Stimulated activated CD8-positive, alpha-beta memory T cell treated with anti-CD3 and anti-CD28 coated beads, Interleukin-7, amount 100 ng/mL, for 24 hours (primary cell): ENCODE data around the gene SAP25.
A peak's percentile ranks its signal among the peaks of the same experiment; 100 is the strongest.

Experiments
- DNase-seq: peaks from one replicate; pipeline ENCODE4 v3.0.0-alpha.2; 2020; ENCODE audit warnings: low read depth

The SAP25 gene

GRCh38 chr7:100595188-100595587, 21.5 kb upstream of the SAP25 start:
- DNase-seq: no peak

- no peak for DNase-seq
Observed at GRCh38 chr7:100591596-100591995, 17.9 kb upstream of the SAP25 start.

- DNase-seq: no peak
Observed at GRCh38 chr7:100590077-100590737, 16.5 kb upstream of the SAP25 start.

- DNase-seq: no peak
Observed at GRCh38 chr7:100589341-100589947, 15.7 kb upstream of the SAP25 start.

GRCh38 chr7:100588438-100588837, 14.7 kb upstream of the SAP25 start:
- no peak for DNase-seq

GRCh38 chr7:100586266-100587025, 12.7 kb upstream of the SAP25 start, which contains the start of gene FBXO24:
Gene FBXO24 (plus strand): TSS chr7:100586328. CDS start chr7:100586626, 298 bp downstream.
- DNase-seq: peak; percentile 99

- DNase-seq: no peak
Observed at GRCh38 chr7:100585511-100586265, 12.0 kb upstream of the SAP25 start, which contains the start of gene LRCH4. Gene LRCH4 (minus strand): TSS chr7:100586129. CDS start chr7:100586100, 29 bp downstream.

GRCh38 chr7:100584683-100585510, 11.2 kb upstream of the SAP25 start:
- DNase-seq: no peak

GRCh38 chr7:100584054-100584682, 10.5 kb upstream of the SAP25 start:
- no peak for DNase-seq

- DNase-seq: peak; percentile 40
Observed at GRCh38 chr7:100583132-100584053, 9.7 kb upstream of the SAP25 start.

GRCh38 chr7:100582650-100583049, 8.9 kb upstream of the SAP25 start:
- no peak for DNase-seq

GRCh38 chr7:100582041-100582579, 8.4 kb upstream of the SAP25 start:
- no peak for DNase-seq

- DNase-seq: no peak
Observed at GRCh38 chr7:100580466-100581283, 7.0 kb upstream of the SAP25 start.

- no peak for DNase-seq
Observed at GRCh38 chr7:100578246-100579183, 4.8 kb upstream of the SAP25 start.

- DNase-seq: no peak
Observed at GRCh38 chr7:100577507-100577906, 3.8 kb upstream of the SAP25 start.

GRCh38 chr7:100577103-100577502, 3.4 kb upstream of the SAP25 start:
- DNase-seq: no peak

GRCh38 chr7:100576384-100576993, 2.8 kb upstream of the SAP25 start:
- DNase-seq: no peak
